RKO (cell line): ENCODE results near the gene STRADB.
"Not testable (repeated sequence)": the region's sequence is repeated elsewhere in the genome, so short reads cannot be mapped to it uniquely, and the experiment has no call there.

Experiments used
- DNase-seq: peaks from one replicate; pipeline ENCODE4 v3.0.0-alpha.2; 2016; ENCODE audit warnings: low spot score

Gene STRADB

DNA sequence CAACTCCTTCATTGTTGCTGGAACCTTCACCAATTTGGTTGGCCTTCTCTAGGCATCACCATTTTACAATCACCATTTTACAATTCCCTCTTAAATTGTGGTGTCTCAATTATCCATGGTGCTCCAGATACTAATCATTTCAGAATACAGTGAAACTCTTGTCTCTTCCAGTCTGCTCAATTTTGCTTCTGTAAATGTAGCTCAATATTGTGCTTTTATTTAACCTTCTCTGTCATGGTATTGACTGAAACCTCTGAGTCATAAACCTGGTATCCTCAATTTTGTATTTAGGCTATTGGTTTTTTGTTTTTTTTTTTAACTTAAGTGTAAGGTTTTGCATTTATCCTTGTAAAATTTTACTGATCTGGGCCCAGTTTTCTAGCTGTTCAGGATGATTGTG lies 16.1 kb downstream of the STRADB start:
- DNase-seq, result no peak

DNA sequence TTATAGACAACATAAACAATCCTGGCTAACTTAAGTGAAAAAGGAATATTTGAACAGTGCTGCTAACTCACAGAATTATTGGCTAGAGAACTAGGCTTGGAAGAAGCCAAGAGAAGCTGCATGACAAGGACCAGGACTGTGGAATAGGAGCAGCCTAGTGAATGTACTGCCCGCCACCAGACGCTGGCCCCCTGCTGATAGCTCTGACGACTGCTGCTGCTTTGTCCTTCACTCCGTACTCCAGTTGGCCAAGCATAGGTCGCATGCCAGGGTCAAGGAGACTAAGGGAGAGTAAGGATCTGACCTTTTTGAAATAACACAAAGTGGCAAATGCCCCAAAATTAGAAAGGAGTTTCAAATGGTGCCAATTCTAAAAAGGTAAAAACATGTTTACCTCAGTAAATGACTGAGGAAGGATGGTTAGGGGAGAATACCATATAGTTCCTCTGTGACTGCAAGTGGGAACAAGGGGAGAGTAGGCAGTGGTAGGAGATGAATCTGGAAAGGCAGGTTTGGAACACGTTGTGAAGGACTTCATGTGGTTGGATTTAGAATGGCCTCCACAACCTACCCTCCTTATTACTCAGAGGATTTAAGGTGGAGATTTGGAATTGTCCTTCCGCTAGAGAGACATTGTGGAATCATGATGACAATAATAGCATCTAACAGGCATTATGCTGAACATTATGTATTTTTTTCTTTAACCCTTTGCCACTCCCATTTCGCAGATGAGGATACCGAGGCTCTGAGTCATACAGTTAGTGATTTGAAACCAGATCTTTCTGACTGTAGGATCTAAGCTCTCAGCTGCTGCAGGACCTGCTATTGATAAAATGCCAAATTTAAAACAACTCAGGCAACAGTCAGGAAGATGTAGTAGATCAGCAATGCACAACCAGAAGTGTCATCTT lies 19.5 kb downstream of the STRADB start:
- DNase-seq, result no peak

DNA sequence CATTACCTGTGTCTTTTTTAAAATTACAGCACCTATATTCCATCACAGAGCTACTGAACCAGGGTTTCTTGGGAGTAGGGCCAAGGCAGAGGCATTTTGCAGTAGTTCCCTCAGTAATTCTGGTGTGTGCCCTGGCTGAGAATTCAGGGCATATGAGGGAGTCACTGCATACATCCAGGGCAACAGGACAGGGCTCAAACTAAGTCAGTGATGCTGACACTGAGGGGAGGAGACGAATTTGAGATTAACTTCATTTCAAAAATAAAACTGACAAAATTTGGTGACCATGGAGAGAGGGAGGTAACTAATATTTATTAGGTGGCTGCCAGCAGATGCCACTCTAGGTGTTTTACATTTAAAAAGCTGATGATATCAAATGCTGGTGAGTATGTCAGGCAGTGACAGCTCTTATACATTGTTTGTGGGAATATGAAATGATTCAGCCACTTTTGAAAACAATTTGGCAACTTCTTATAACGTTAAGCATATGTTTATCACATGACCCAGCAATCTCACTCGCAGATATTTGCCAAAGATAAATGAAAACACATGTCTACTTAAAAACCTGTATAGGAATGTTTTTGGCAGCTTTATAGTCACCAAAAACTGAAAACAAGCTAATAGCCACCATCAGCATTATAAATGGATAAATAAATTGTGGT lies 20.3 kb downstream of the STRADB start:
- DNase-seq, result no peak

DNA sequence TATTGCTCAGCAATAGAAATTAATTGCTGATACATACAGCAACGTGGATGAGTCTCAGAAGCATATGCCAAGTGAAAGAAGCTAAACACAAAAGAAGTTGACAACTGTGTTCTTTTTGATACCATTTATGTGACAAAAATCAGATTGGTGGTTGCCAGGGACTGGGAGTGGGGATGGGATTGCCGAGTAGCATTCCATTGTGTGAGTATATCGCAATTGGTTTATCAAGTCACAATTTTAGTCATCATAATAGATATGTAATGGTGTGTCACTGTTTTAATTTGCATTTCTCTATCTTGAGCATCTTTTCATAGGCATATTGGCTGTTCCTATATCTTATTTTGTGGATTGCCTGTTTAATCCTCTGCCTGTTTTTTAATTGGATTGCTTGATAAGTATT lies 20.9 kb downstream of the STRADB start:
- DNase-seq, result no peak

DNA sequence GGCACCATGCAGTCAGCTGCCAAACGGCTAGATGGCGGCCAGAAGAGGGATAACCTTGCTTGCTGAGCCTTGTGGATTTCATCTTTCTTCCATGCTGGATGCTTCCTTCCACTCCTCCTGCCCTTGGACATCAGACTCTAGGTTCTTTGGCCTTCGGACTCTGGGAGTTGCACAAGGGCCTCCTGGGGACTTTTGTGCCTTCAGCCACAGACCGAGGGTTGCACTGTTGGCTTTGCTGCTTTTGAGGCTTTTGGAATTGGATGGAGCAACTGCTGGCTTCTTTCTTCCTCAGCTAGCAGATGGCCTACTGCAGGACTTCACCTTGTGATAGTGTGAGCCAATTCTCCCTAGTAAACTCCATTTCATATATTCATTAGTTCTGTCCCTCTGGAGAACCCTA lies 31.0 kb downstream of the STRADB start:
- DNase-seq, result no peak

DNA sequence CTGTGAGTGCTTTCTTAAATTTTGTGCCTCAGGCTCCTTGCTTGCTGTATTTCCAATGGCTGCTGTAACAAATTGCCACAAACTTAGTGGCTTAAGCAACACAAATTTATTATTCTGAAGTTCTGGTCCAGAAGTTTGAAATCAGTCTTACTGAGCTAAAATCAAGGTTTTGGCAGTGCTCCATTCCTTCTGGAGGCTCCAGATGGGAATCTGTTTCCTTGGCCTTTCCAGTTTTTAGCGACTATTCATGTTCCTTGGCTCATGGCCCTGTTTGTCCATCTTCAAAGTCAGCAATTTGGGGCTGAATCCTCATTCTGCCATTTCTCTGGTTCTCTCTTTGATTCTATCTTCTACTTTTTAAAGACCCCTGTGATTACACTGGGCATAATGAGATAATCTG lies 31.8 kb downstream of the STRADB start:
- DNase-seq, result no peak

DNA sequence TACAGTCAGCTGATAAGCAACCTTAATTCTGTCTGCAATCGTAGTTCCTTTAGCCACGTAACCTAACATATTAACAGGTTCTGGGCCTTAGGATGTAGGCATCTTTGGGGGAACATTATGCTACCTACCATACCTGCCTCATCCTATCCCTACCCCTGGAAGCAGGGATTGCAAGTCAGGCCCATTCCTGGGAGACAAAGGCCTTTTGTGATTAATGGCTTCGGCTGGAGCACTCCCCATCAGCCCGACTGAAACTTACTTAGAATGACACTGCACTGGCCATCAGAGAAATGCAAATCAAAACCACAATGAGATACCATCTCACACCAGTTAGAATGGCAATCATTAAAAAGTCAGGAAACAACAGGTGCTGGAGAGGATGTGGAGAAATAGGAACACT lies 32.2 kb downstream of the STRADB start:
- not testable (repeated sequence) for DNase-seq

DNA sequence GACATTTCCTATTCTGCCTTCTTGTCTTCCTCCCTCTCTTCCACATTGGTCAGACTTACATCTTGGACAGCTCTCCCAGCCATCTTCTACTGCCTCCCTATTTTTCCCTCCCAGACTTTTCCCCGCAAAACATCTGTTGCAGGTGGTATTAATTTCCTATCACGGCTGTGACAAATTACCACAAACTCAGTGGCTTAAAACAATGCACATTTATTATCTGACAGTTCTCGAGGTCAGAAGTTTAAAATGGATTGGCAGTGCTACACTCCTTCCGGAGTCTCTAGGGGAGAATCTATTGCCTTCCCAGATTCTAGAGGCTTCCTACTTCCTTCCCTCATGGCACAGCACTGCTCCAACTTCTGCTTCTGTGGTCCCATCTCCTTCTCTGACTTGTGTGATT lies 33.3 kb downstream of the STRADB start:
- DNase-seq, result no peak

DNA sequence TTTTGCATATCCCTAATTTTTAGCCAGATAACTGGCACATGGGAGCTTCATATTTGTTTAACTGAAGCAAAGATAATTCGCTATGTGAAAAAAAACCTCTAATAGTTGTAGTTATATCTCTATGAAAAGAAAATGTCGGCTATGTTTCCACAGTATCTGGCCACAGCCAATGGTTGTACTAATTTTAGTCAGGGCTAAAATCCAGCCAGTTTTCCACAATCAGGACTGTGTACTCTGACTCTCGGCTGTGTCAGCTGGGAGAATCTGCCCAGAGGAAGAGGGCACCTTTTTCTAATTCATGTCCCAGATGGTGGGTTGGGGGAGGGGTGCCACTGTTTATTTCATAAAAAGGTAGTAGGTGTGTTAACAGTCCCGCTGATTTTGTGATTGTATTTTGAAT lies 38.8 kb downstream of the STRADB start:
- DNase-seq, result no peak

DNA sequence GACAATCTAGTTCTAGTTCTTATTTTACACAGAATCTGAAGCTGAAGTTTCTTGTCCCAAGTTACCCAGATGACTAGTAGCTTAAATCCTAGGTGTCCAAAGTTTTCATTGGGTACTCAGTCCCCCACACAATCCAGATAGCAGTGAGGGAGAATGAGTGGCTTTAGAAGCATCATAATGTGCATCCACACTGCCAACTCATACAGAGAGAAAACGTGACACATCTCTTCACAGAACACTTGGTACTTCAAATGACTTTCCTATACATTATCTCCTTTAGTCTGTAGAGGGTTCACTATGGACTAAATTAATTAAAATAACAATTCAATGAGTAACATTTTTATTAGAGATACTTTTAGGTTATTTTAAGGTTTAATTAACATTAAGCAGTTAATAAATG lies 45.2 kb downstream of the STRADB start:
- DNase-seq, result no peak

DNA sequence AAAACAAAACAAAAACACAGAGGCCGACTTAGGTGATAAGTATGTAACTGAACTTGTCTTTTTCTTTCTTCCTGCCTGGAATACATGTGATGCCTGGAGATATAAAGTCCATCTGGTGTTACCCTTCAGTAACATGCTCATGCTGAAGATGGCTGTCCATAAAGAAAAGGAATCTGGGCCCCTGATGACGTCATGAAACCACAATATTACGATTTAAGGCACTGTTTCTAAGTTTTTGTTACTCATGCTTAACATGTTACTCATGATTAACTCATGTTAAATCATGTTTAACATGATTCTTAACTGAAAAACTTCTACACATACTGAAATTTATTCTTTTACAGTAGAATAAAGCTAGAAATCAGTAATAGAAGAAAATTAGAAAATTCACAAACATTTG lies 49.0 kb downstream of the STRADB start:
- DNase-seq, result peak; percentile 71

DNA sequence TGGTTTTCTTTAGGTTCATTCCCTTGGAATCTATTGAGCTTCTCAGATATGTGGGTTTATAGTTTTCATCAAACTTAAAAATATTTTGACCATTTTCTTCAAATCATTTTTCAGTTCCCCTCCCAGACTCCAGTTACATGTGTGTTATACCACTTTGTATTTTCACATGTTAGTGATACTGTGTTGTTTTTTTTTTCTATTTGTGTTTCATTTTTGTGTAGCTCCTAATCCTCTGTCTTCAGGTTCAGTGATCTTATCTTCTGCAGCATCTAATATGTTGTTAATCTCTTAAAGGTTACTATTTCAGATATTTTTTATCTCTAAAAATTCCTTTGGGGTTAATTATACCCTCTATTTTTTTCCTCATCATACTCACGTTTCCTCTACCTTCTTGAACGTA lies 51.2 kb downstream of the STRADB start:
- DNase-seq, result no peak

DNA sequence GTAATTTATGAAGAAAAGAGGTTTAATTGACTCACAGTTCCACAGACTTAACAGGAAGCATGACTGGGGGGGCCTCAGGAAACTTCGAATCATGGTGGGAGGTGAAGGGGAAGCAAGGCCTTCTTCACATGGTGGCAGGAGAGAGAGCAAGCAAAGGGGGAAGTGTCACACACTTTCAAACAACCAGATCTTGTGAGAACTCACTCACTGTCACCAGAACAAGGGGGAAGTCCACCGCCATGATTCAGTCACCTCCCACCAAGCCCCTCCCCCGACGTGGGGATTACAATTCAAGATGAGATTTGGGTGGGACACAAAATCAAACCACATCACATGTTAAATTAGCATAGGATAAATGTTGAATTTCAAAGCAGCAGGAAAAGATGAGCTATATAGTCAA lies 56.2 kb downstream of the STRADB start:
- no peak for DNase-seq

DNA sequence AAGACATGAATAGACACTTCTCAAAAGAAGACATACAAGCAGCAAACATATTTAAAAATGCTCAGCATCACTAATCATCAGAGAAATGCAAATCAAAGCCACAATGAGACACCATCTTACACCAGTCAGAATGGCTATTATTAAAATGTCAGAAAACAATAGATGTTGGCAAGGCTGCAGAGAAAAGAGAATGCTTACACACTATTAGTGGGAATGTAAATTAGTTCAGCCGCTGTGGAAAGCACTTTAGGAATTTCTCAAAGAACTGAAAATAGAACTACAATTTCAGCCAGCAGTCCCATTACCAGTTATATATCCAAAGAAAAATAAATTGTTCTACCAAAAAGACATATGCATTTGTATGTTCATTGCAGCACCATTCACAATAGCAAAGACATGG lies 61.7 kb downstream of the STRADB start:
- no peak for DNase-seq

DNA sequence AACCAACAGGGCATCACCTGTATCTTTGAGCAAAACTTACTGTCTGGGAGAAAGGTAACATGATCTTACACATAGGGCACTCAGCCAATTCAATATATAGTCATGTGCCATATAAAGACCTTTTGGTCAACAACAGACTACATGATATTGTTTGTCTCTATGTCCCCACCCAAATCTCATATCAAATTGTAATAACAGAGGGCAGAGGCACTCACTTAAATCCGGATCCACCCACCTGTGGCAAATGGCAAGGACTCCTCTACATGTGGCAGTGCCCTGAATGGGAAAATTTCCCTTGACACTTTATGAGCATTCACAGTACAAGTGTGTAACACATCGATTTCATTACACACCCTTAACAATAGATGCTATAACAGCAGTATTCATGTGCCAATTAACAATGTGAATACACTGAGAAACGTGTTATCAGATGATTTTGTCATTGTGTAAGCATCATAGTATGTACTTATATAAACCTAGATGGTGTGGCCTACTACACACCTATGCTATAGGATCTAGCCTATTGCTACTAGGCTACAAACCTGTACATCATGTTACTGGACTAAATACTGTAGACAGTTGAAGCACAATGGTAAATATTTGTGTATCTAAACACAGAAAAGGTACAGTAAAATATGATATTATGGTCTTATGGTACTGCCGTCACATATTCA lies 64.2 kb downstream of the STRADB start:
- no peak for DNase-seq

DNA sequence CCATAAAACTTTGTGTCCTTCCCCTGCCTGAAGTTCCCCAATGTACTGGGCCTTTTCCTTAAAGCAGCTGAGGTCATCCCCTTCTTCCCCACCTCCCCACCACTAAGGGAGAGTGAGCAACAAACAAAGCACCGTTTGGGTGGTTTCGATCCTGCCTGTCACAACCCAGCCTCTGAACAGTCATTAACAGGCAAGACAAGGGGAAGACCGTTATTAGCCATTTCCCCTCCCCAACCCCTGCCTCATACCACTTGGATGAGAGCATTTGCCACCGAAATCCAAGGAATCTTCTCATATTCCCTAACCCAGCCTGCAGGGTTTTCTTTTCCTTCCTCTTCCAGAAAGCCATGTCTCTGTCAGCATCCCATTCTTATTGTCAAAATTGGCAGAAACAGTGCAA lies 65.6 kb downstream of the STRADB start:
- DNase-seq, result no peak

DNA sequence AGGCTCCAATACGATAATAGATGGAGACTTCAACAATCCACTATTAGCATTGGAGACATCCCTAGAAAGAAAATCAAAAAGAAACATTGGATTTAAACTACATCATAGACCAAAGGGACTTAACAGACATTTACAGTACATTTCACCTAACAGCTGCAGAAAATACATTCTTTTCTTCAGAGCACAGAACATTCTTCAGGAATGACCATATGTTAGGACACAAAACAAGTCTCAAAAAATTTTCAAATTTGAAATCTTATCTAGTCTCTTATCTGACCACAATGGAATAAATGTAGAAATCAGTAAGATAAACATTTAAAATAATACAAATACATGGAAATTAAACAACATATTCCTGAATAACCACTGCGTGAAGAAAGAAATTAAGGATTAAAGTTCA lies 68.7 kb downstream of the STRADB start:
- DNase-seq, result no peak

DNA sequence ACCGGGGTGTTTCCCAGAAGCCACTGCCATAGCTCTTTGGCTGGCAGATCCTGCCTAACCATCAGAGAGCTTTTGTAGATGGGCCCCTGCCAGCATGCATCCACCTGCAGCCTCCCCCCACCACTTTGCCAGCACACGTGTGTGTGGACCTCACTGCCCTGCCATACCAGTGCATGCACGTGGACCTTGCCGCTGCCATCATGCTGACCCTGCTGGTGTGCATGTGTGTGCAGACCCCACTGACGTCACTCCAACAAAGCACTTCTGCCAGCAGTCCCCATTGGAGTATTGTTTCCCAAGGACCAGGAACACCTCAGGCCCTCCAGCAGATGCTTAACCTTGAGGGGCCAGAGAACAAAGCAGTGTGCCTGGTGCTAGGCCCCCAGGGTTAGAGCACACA lies 71.4 kb downstream of the STRADB start:
- no peak for DNase-seq

DNA sequence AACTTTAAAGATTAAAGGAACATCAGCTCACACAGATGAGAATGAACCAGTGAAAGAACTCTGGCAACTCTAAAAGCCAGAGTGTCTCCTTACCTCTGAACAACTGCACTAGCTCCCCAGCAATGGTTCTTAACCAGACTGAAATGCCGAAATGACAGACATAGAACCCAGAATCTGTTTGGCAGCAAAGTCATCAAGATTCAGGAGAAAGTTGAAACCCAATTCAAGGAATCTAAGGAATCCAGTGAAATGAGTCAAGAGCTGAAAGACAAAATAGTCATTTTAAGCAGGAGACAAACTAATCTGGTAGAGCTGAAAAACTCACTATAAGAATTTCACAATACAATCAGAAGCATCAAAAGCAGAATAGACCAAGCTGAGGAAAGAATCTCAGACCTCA lies 72.0 kb downstream of the STRADB start:
- no peak for DNase-seq
